H1 (cell line): ENCODE measurements around the gene UVRAG. TPM values are rescaled to one million over a fixed set of nuclear protein-coding genes. Genes with fewer than 3 reads are reported as not detected.

Source experiments
- CTCF ChIA-PET: fragments of 300-600 bp; sonication (Branson Sonifier 250); formaldehyde crosslinking; loops from one replicate; lab custom pipeline; 2021; ENCODE audit not compliant: partially characterized antibody; lab: Charles Lee
- POLR2A ChIA-PET: fragments of 300-600 bp; sonication (Branson Sonifier 250); formaldehyde crosslinking; loops from one replicate; lab custom pipeline; 2021; ENCODE audit warnings: inconsistent platforms; ENCODE audit not compliant: partially characterized antibody; lab: Charles Lee
- DNase-seq, 2 experiments: peaks; one replicate each; pipeline versions ENCODE4 v3.0.0 to v3.0.0-alpha.2; 2010 to 2022; ENCODE audit warnings: low spot score in 2 of 2, low read depth in 1 of 2, mixed read lengths in 1 of 2
- FAIRE-seq: peaks from 2 replicates; lab custom pipeline; 2011; peaks lifted over from hg19 to GRCh38; lab: Jason Lieb, UNC
- H2AFZ ChIP-seq: 2 replicates; pipeline ENCODE4 v1.8.1; 2012; ENCODE audit warnings: low read length, inconsistent platforms
- H2AK5ac ChIP-seq: 2 replicates; pipeline ENCODE4 v1.6.1; 2013; ENCODE audit warnings: low read depth, low read length
- H2BK120ac ChIP-seq: replicated peaks from 2 replicates; pipeline ENCODE3; 2013; ENCODE audit warnings: low read depth, low read length, inconsistent platforms
- H2BK12ac ChIP-seq: 2 replicates; pipeline ENCODE4 v1.6.1; 2013; ENCODE audit warnings: low read depth, low read length
- H2BK15ac ChIP-seq: 2 replicates; pipeline ENCODE4 v1.6.1; 2013; ENCODE audit warnings: low read length
- H2BK20ac ChIP-seq: 2 replicates; pipeline ENCODE4 v1.6.1; 2013; ENCODE audit warnings: low read length
- H2BK5ac ChIP-seq: 2 replicates; pipeline ENCODE4 v1.6.1; 2013; ENCODE audit warnings: low read depth, low read length
- H3K14ac ChIP-seq: 2 replicates; pipeline ENCODE4 v1.6.1; 2013; ENCODE audit warnings: inconsistent platforms; ENCODE audit not compliant: insufficient read length
- H3K18ac ChIP-seq: 2 replicates; pipeline ENCODE4 v1.6.1; 2013; ENCODE audit warnings: low read length; ENCODE audit errors: extremely low read depth
- H3K23ac ChIP-seq: 2 replicates; pipeline ENCODE4 v1.6.1; 2013; ENCODE audit warnings: inconsistent platforms; ENCODE audit not compliant: insufficient read length
- H3K23me2 ChIP-seq: 2 replicates; pipeline ENCODE4 v1.6.1; 2013; ENCODE audit warnings: low read depth, low read length
- H3K27ac ChIP-seq: 2 replicates; pipeline ENCODE4 v1.6.1; 2011; ENCODE audit warnings: low read depth, low read length, inconsistent platforms
- H3K27me3 ChIP-seq, 4 experiments: replicated peaks in 1 of 4; 1 replicate in 1 of 4; 2 replicates in 3 of 4; pipeline versions ENCODE4 v1.6.1 to v1.8.1; 2011 to 2013; ENCODE audit warnings: low read length in 3 of 4, mild to moderate bottlenecking in 3 of 4, inconsistent platforms in 2 of 4, mixed read lengths in 2 of 4, moderate library complexity in 1 of 4; ENCODE audit not compliant: control insufficient read depth in 3 of 4, insufficient read depth in 3 of 4; ENCODE audit errors: extremely low read depth in 1 of 4
- H3K36me3 ChIP-seq, 4 experiments: 2 replicates each; pipeline versions ENCODE4 v1.6.1 to v1.8.1; 2011 to 2013; ENCODE audit warnings: mild to moderate bottlenecking in 4 of 4, low read length in 3 of 4, moderate library complexity in 2 of 4, control low read depth in 1 of 4, inconsistent platforms in 1 of 4; ENCODE audit not compliant: insufficient read depth in 4 of 4, control insufficient read depth in 2 of 4
- H3K4ac ChIP-seq: replicated peaks from 2 replicates; pipeline ENCODE3; 2013; ENCODE audit warnings: low read length, low read depth, mixed read lengths, inconsistent platforms; ENCODE audit not compliant: insufficient read length
- H3K4me1 ChIP-seq, 4 experiments: replicated peaks in 1 of 4; 1 replicate in 1 of 4; 2 replicates in 3 of 4; pipeline versions ENCODE4 v1.6.1 to v1.8.1; 2011 to 2013; ENCODE audit warnings: low read length in 3 of 4, inconsistent platforms in 2 of 4, mixed read lengths in 1 of 4; ENCODE audit not compliant: insufficient read depth in 4 of 4, control insufficient read depth in 3 of 4
- H3K4me2 ChIP-seq, 2 experiments: 2 replicates each; pipeline versions ENCODE4 v1.6.1 to v1.8.1; 2011 to 2013; ENCODE audit warnings: low read depth in 2 of 2, low read length in 2 of 2, control low read depth in 1 of 2, inconsistent platforms in 1 of 2, mild to moderate bottlenecking in 1 of 2; ENCODE audit not compliant: insufficient read depth in 1 of 2
- H3K4me3 ChIP-seq, 4 experiments: fragments of 200-600, 300-600 bp in 1 of 4; sonication (generic), shearing (Covaris generic), sonication (Bioruptor Twin) in 1 of 4; 2 replicates each; pipeline versions ENCODE4 v1.5.1 to v1.8.1; 2011 to 2016; ENCODE audit warnings: low read length in 4 of 4, low read depth in 3 of 4, control low read depth in 2 of 4, inconsistent platforms in 2 of 4, mild to moderate bottlenecking in 2 of 4, mixed read lengths in 1 of 4, moderate library complexity in 1 of 4; ENCODE audit not compliant: insufficient read depth in 2 of 4; ENCODE audit errors: extremely low read depth in 1 of 4
- H3K56ac ChIP-seq: replicated peaks from 2 replicates; pipeline ENCODE3; 2013; ENCODE audit warnings: low read depth, mild to moderate bottlenecking, mixed read lengths, low read length, inconsistent platforms; ENCODE audit not compliant: insufficient read length
- H3K79me1 ChIP-seq: 2 replicates; pipeline ENCODE4 v1.6.1; 2013; ENCODE audit warnings: low read depth, low read length, control low read depth
- H3K79me2 ChIP-seq, 2 experiments: 2 replicates each; pipeline versions ENCODE4 v1.6.1 to v1.8.1; 2012 to 2013; ENCODE audit warnings: low read length in 2 of 2, mild to moderate bottlenecking in 2 of 2, inconsistent platforms in 1 of 2; ENCODE audit not compliant: insufficient read depth in 2 of 2, control insufficient read depth in 1 of 2
- H3K9ac ChIP-seq, 4 experiments: replicated peaks in 1 of 4; 1 replicate in 1 of 4; 2 replicates in 3 of 4; pipeline versions ENCODE4 v1.6.1 to v1.8.1; 2011 to 2013; ENCODE audit warnings: low read depth in 3 of 4, low read length in 3 of 4, control low read depth in 2 of 4, mild to moderate bottlenecking in 2 of 4, moderate library complexity in 2 of 4, inconsistent platforms in 1 of 4; ENCODE audit errors: extremely low read depth in 1 of 4
- H3K9me3 ChIP-seq, 2 experiments: 2 replicates each; pipeline versions ENCODE4 v1.6.1 to v1.8.1; 2012 to 2013; ENCODE audit warnings: mild to moderate bottlenecking in 2 of 2, moderate library complexity in 2 of 2, control low read depth in 1 of 2, inconsistent platforms in 1 of 2, low read depth in 1 of 2, low read length in 1 of 2, mixed read lengths in 1 of 2; ENCODE audit not compliant: insufficient read depth in 2 of 2
- H4K20me1 ChIP-seq, 2 experiments: replicated peaks in 1 of 2; 2 replicates each; pipeline versions ENCODE3 to v1.8.1; 2011 to 2013; ENCODE audit warnings: inconsistent platforms in 2 of 2, low read length in 2 of 2, mild to moderate bottlenecking in 1 of 2; ENCODE audit not compliant: insufficient read depth in 2 of 2, control insufficient read depth in 1 of 2
- H4K5ac ChIP-seq: 2 replicates; pipeline ENCODE4 v1.6.1; 2013; ENCODE audit warnings: low read length, low read depth, mixed read lengths, inconsistent platforms; ENCODE audit not compliant: insufficient read length
- H4K8ac ChIP-seq: 2 replicates; pipeline ENCODE4 v1.8.0; 2013; ENCODE audit warnings: mild to moderate bottlenecking, moderate library complexity, low read length, inconsistent platforms; ENCODE audit not compliant: insufficient read depth; ENCODE audit errors: extremely low read depth
- H4K91ac ChIP-seq: replicated peaks from 2 replicates; pipeline ENCODE3; 2013; ENCODE audit warnings: low read length, mixed read lengths, inconsistent platforms; ENCODE audit not compliant: insufficient read length
- ATF2 ChIP-seq: IDR thresholded peaks from 2 replicates; pipeline ENCODE4 v1.6.1; 2012; ENCODE audit warnings: low read length, inconsistent platforms
- CHD2 ChIP-seq: IDR thresholded peaks from 2 replicates; pipeline ENCODE4 v1.6.1; 2012; ENCODE audit warnings: low read length, improper control_type of control experiment
- EP300 ChIP-seq, 2 experiments: IDR thresholded peaks; 1 replicate in 1 of 2; 2 replicates in 1 of 2; pipeline ENCODE4 v1.6.1; 2011 to 2012; ENCODE audit warnings: low read depth in 2 of 2, low read length in 2 of 2, mild to moderate bottlenecking in 2 of 2, borderline replicate concordance in 1 of 2, inconsistent platforms in 1 of 2, moderate library complexity in 1 of 2
- GABPA ChIP-seq: IDR thresholded peaks from 2 replicates; pipeline ENCODE4 v1.6.1; 2011; ENCODE audit warnings: mild to moderate bottlenecking, low read length, moderate library complexity, borderline replicate concordance; ENCODE audit not compliant: insufficient read depth
- RFX5 ChIP-seq: IDR thresholded peaks from 2 replicates; pipeline ENCODE4 v1.6.1; 2011; ENCODE audit warnings: low read depth, low read length, improper control_type of control experiment, borderline replicate concordance
- SIX5 ChIP-seq: IDR thresholded peaks from 2 replicates; pipeline ENCODE4 v1.6.1; 2011; ENCODE audit warnings: mild to moderate bottlenecking, low read depth, low read length
- SP2 ChIP-seq: IDR thresholded peaks from 2 replicates; pipeline ENCODE4 v1.6.1; 2012; ENCODE audit warnings: mild to moderate bottlenecking, low read length, inconsistent platforms
- TAF1 ChIP-seq: IDR thresholded peaks from 2 replicates; pipeline ENCODE4 v1.6.1; 2011; ENCODE audit warnings: mild to moderate bottlenecking, low read depth, low read length
- TEAD4 ChIP-seq: IDR thresholded peaks from 2 replicates; pipeline ENCODE4 v1.6.1; 2012; ENCODE audit warnings: low read depth, low read length, inconsistent platforms, mixed read lengths
- WGBS, 2 experiments: shearing (Covaris generic) in 1 of 2; methylation state at CpG; one replicate each; pipeline versions ENCODE4 v1.1.6 to v1.1.7; 2013 to 2015; ENCODE audit warnings: low lambda C conversion rate in 2 of 2, mixed read lengths in 2 of 2, inconsistent platforms in 1 of 2, low coverage in 1 of 2, missing lambda C conversion rate in 1 of 2; ENCODE audit not compliant: insufficient replicate concordance in 2 of 2, insufficient coverage in 1 of 2, insufficient read length in 1 of 2; ENCODE audit errors: extremely low coverage in 1 of 2, missing lambda C conversion rate in 1 of 2; 5-methylcytosine and 5-hydroxymethylcytosine counted together
- polyA plus RNA-seq, 7 experiments: library from polyadenylated mRNA; depleted of rRNA in 3 of 7; stranded (reverse) in 5 of 7; unstranded in 2 of 7; fragments of >200 nt in 5 of 7; fragments of 200-250 nt in 2 of 7; gene quantifications; 1 replicate in 5 of 7; 2 replicates in 1 of 7; 4 replicates in 1 of 7; pipeline versions ENCODE4 v1.2.1 to v1.2.3, GENCODE V29; 2011 to 2013; ENCODE audit warnings: missing spikeins in 2 of 7, mixed read lengths in 2 of 7
- total RNA-seq: library from RNA; stranded (reverse); fragmentation: NEBNext Ultra II Directional; extraction: Animal tissue kit (Norgen Biotek cat#: 25700); gene quantifications from 2 replicates; pipeline ENCODE4 v1.2.1, GENCODE V29; 2021

Gene UVRAG
- total and polyA plus RNA-seq, 2 of the 8 experiments (the other 6 are each of a cell fraction or from before 2014, with no cell fraction given), result 5.5 to 14.7 TPM

- H3K27me3 ChIP-seq, result peaks cover 0 to 6% (median 0%) of the 10 kb centered on the region in 4 experiments; a peak in 3 of 7 replicates
- no peak overlapping the region for H4K5ac ChIP-seq
- no peak overlapping the region for H4K91ac ChIP-seq
- H3K23me2 ChIP-seq, result peaks cover 2% of the 10 kb centered on the region; the same call in 1 of the 2 replicates
- no peak overlapping the region for H2AK5ac ChIP-seq
- 83% methylated on average over 8 of the region's 8 CpGs; no CpG with 5 or more reads in 1 of the 2 experiments for WGBS, 2 experiments
- peaks cover 0 to 4% (median 2%) of the 10 kb centered on the region in 4 experiments; a peak in 2 of 7 replicates for H3K4me1 ChIP-seq
- no peak overlapping the region for H4K8ac ChIP-seq
- no peak overlapping the region for H3K14ac ChIP-seq
- no peak overlapping the region for H2BK5ac ChIP-seq
- H3K4me2 ChIP-seq, result no peak overlapping the region
- no peak for DNase-seq
- H2BK120ac ChIP-seq, result no peak overlapping the region
- ChIA-PET CTCF (interaction anchor here (0.6 to 1.0 kb wide), 2 partner anchors 145 to 174 kb away, joined by 3 read pairs; no protein-coding TSS in a partner anchor), POLR2A (no interaction called here)
- no peak overlapping the region for H3K56ac ChIP-seq
- no peak overlapping the region for H3K4ac ChIP-seq
- H2BK15ac ChIP-seq, result no peak overlapping the region
- H3K9me3 ChIP-seq, result no peaks in the 10 kb centered on the region
- no peaks in the 10 kb centered on the region for H3K79me1 ChIP-seq
- no peaks in the 10 kb centered on the region for H4K20me1 ChIP-seq
- H2AFZ ChIP-seq, result no peak overlapping the region
- H3K23ac ChIP-seq, result no peak overlapping the region
- H3K18ac ChIP-seq, result no peak overlapping the region
- no peak overlapping the region for H2BK12ac ChIP-seq
- no peak for FAIRE-seq
- no peaks in the 10 kb centered on the region for H3K36me3 ChIP-seq
- H2BK20ac ChIP-seq, result no peak overlapping the region
- no peak overlapping the region for H3K4me3 ChIP-seq
- H3K9ac ChIP-seq, result no peak overlapping the region
- no peak overlapping the region for H3K27ac ChIP-seq
- H3K79me2 ChIP-seq, result no peaks in the 10 kb centered on the region
- no peak for TF ChIP-seq CHD2
- no peak for TF ChIP-seq EP300 (IDR thresholded peaks at IDR 0.05; ENCODE audit: borderline replicate concordance in 1 of 2, low read depth in 2 of 2, low read length in 2 of 2)
- no peak for TF ChIP-seq TAF1
- no peak for TF ChIP-seq SP2
- TF ChIP-seq GABPA, result no peak
- TF ChIP-seq TEAD4, result no peak
- TF ChIP-seq ATF2, result no peak
- no peak for TF ChIP-seq SIX5
- TF ChIP-seq RFX5, result no peak
Observed at GRCh38 chr11:76173663-76174062, 358.7 kb downstream of the UVRAG start.
